Non-pigmented ciliary epithelial cell (primary cell): ENCODE measurements around the gene ADCYAP1R1.

Experiments used
- DNase-seq: peaks from one replicate; pipeline ENCODE4 v3.0.0-alpha.2; 2010; ENCODE audit warnings: low read depth

The ADCYAP1R1 gene

DNA sequence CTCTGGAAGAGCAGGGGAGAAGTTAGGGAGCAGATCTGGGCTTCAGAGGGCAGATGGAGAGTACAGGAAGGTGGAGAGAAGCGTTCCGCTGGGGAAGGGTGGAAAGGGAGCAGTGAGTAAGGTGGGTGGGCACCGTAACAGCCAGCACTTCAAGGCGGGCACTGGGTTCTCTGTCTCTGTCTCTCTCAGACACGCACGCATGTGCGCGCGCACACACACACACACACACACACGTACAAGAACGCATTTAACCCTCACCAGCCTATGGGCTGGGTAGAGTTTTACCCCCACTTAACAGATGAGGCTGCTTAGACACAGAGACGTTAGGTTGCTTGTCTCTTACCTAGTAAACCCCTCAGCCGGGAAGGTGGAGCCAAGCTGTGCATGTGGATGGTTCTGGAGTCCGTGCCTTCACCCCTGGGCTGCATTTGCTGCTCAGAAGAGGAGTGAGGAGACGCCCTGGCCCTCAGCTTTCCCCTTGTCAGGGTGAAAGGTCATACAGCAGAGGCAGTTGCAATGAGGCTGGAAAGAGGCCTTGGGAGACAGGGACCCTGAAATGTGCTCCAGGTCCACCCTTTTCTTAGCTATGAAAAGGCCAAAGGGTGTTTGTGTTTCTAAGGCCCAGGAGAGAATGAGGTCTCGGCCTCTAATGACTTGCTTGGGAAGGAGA is 16.0 kb downstream of the ADCYAP1R1 start:
- DNase-seq: no peak

DNA sequence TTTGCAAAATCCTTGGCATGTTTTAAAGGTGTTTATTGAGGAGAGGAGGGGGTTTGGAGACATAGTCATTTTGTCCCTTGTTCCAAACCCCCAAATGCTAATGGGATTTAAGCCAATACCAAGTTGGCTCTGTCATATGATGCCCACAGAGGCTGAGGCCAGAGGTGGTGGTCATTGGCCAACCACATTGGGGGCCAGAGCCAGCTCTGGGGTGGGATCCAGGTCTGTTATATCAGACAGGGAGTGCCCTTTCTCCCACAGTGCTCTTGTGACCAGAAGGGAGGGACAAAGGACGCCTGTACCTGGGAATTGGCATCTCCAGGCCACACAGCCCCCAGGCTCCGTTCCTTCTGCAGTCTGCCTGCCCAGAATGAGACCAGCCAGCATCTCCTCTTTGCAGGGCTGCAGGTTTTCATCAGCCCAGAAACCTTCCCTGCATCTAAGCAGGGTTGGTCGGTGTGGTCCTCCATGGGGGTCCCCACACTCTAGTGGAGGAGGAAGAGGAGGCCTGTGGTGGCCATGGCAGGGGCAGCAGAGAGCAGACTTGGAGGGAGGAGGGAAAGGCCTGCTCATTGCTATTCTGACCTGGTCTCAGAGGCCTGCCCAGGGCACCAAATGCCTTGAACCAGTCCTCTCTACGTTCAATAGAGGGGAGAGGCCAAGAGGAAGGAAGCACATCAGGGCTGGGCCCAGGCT is 17.9 kb downstream of the ADCYAP1R1 start:
- no peak for DNase-seq

DNA sequence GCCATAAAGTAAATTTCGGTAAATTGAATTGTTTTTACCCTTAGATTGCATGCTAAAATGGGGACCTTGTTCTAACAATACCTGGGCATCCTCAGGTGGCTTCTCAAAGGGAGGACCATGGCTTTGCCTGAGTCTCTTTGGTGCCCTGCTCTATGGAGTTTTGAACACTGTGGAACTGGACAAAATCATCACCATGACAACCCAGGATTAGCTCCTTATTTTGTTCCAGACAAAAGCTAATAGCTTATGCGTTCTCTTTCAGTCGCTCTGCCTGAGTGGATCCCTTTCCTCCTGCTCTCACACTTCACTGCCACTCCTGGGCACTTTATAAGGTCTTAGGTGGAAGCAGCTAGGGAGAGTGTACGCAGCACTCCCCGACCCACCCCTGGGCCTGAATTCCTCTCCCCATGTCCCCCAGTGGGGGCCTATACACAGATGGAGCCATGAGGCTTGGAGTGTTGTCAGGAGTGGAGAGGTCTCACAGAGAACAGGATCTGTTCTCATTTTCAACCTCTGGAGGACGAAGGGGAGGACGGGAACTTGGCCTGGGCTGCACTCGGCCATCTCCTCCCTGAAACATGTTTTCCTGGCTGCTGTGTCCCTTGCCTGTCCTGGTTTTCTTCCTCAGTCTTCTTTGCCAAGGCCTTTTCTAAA is 19.0 kb downstream of the ADCYAP1R1 start:
- DNase-seq: no peak

DNA sequence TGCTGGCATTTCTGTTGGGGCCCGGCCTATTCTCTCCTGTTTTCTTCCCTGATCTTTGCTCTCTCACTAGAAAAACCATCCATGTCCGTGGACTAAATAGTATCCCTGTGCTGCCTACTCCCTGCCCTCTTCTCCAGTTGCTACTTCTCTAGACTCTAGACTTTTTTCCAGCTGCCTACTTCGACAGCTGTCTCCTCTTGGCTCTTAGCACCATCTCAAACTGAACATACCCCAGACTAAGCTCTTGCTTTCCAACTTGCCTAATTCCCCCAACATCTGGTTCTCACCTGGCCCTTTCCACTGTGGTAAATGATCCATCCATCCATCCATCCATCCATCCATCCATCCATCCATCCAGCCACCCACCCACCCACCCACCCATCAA is 19.5 kb downstream of the ADCYAP1R1 start:
- DNase-seq: no peak

DNA sequence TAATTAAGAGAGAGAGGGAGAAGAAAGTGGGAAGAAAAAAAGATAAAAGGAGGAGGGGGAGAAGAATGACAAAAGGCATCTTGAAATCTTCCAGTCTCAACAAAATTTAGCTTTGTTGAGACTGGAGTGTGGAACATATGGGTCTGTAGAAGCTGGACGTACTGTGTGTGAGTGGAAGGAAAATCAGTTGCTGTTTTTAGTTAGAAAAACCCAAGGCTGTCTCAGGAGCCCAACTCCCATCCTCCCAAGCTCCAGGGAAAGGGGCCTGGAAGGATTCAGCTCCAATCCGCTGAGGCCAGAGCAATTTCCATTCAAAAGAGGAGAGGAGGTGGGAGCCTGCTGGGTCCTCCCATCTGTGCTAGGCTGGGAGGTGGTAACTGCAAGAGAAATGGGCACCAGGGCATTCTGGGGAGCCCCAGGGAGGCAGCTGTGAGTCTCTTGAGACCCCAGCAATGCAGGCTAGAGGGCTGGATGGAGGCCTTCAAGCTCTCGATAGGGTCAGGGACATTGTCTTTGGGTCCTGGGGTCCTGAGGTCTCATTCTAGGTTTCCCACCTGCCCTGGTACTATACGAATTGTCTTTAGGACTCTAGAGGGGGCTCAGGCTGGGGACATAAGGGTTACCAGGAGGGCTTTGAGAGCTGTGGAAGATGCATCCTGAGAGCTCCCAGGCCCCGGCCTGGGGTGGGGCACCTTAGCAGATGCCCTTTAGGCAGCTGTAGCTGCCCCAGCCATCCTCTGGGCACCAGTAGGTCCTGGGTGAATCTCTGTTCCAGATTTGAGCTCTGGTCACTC is 21.4 kb downstream of the ADCYAP1R1 start:
- no peak for DNase-seq

DNA sequence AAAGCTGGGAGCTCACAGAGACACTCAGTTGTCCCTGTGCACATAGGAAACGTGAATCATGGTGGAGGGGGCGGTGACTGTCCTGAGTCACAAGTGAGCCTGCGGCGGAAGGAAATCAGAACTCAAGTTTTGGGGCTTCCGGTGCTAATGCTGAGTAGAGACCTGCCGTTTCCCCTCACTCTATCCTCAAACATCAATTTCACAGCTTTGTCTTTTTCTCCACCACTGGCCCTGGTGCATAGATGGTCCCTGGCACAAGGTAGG is 21.9 kb downstream of the ADCYAP1R1 start:
- no peak for DNase-seq

DNA sequence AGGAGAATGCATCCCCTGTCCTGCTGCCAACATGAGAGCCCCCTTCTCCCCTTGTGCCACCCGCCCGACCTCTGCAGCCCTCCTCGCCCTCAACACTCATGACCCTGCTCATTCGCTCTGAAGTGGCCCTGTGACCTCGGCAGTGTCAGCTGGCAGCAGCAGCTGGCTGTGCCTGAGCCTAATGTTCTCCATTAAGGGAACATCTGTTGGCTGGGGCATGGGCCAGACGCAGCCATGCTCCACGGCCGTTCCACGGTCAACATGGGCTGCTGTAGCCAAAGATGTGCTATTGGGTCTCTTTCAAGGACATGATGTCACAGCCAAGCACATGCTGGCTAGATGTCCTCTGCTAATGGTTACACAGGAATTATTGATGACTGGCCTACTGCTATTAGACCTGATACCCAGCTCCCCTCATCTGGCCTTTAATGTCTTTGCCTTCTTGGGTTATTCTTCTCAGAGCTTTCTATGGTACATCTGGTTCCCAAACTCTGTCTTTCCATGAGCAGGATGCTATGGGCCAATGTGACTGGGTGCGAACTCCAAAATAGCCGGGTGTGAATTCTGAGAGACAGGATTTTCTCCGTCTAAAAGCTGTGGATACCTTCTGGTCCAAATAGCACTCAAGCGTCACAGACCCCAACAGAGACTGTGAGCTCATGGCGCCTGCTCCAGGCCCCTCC is 22.4 kb downstream of the ADCYAP1R1 start:
- DNase-seq: no peak

DNA sequence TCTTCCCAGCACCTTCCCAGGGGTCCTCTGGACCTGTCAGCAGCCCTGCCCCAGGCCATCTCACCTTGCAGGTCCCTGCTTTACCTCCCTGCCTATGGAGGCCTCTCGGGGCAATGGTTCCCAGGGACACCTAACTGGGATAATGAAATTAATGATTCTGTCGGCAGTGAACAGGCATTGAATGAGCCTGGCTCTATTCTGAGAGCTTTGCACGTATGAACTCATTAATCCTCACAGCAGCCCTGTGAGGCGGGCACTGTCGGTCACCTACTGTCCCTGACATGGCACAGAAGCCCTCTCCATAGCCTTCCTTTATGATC is 22.9 kb downstream of the ADCYAP1R1 start:
- no peak for DNase-seq

DNA sequence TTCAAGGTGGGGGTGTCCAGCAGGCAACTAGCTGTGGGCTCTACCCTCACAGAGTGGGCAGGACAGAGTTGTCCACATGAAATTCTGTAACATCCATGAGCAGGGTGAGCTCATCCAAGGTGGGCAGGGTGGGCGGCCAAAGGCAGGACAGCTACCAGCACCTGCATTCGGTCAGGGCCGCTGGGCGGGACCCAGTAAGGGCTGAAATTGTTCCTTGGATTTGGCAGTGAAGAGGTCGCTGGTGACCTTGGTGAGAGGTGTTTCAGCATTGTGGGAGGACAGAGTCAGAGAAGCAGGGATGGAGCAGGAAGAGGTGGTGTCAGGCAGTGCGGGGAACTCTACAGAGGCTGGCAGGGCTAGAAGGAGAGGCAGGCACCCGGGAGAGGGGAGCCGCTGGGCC is 23.9 kb downstream of the ADCYAP1R1 start:
- no peak for DNase-seq

DNA sequence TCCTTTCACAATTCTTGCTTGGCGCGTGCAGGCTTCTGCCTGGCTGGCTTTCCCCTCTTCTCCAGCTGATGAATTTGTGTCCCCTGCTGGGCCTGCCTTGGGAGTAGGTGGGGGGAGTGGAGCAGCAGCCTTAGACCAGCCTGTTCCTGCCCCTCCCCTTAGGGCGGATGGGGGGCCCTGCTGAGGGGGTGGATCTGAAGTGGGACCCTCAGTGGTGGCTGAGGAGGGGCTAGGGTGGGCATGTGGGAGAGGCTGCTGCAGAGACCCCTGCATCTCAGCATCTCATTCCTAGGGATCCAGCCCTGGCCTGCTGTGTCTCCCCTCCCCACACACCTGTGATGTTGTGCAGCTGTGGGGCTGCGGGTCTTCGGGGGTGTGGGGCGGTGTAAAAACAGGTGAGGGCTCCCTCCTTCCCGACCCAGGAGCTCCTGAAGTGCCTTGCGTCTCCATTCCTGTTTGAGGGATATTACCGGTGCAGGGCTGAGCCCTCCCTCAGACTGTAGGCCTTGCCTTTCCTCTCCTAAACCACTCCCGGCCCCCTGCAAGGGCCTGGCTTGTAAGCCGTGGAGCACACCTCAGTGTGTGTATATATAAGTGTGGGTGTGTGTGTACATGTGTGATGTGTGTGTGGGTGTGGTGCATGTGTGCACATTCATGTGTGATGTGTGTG is 24.7 kb downstream of the ADCYAP1R1 start:
- no peak for DNase-seq

DNA sequence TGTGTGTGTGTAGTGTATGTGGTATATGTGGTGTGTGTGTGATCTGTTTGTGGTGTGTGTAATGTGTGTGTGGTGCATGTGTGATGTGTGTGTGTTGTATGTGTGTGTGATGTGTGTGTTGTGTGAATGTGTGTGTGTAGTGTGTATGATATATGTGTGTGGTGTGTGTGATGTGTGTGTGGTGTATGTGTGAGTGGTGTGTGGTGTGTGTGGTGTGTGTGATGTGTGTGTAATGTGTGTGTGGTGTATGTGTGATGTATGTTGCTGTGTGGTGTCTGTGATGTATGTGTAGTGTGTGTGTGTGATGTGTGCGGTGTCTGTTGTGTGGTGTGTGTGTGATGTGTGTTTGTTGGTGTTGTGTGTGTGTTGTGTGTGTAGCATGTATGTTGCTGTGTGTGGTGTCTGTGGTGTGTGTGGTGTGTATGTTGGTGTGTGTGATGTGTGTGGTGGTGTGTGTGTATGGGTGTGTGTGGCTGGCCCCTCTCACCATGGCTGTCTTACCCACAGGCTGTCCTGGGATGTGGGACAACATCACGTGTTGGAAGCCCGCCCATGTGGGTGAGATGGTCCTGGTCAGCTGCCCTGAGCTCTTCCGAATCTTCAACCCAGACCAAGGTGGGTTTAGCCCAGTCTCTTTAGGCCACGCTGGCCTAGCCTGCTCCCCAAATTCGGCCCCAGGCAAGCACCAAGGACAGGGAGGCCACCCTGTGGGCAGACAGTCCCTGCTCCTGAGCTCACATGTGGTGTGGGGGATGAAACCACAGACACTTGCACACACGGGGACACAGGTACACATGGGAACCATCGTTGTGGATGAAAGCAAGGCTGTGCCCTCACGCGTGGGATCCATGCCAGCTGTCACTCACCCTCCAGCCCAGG is 25.6 kb downstream of the ADCYAP1R1 start:
- DNase-seq: no peak

DNA sequence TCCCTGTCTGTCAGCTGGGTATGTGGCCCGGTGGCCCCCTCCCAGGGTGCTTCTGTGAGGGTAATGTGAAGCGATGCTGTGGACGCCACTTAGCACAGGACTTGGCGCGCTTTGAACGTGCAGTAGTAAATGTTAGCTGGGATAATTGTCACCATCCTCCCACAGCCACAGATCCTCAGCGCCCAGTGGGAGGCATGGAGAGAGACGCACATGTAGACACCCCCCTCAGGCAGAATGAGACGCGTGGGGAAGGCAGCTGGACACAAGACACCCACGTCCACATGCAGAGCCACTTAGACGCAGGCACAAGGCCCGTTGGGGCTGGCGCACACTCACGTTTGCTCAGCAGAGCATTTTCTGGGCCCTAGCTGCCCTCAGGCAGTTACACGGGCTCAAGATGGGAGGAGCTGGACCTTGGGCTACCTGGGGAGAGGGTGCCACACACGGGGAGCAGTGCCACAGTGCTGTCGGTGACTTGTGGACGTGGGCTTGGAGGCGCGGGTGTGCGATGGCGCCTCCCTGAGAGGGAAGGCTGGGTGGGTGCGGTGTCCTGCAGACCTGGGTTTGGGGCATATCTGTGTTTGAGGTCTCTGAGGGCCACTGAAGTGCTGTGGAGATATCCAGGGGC is 26.4 kb downstream of the ADCYAP1R1 start:
- DNase-seq: no peak

DNA sequence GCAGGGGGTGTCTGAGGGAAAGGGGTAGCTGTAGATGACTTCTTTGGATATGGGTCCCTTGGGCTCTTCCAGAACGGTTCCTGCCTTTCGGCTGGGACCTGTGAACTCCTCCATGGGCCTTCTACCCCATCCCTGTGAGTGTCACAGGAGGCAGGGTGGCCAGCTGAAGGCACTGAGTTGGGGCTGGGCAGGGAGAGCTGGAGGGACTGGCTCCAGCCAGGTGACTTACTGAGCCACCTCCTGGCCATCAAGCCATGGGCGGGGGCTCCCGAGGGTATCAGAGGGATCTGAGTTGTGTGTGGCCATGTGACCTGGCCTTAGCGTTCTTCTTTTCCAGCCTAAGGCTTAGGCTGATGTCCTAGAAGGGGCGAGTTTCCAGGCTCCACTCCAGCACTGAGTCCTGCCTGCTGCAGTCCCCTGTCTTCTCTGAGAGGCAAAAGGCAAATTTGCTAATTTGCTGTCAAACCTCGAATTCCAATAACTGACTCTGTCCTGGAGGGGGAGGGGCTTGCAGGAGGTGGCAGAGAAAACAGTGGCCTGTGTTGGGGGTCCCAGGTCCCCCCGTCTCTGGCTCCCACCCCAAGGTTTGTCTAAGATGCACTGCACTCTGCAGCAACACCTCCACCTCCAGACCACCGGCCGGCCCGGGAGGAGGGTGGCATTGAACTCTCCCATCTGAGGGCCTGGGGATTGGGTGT is 27.2 kb downstream of the ADCYAP1R1 start:
- DNase-seq: no peak

DNA sequence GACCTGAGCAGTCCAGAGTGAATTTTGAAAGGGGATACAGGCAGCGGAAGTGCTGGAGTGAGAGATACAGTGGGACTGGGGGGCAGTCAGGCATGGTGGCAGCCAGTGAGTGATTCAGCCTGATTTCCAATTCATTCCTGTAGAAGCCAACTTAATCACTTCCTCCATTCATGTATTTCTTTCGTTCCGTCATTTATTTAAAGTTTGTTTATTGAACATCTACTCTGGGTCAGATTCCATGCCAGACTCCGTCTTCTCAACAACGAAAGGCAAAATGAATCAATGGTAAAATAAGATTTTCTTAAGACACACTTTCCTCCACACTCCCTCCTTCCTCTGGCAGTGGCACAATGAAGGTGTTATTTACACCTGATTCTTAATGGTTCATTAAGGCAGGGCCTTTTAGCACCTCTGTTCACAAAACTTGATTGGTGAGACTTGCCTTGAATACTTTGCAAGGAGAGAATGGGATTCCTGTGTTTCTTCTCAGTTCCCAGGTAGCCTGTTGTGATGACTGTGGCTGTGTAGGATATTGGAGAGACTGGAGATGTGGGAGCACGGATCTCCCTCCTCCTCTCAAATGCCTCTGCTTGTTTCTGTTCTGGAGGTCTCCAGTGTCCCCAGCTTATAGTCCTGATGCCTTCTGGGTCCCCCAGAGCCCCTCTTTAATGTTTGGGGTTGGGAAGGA is 27.9 kb downstream of the ADCYAP1R1 start:
- no peak for DNase-seq

DNA sequence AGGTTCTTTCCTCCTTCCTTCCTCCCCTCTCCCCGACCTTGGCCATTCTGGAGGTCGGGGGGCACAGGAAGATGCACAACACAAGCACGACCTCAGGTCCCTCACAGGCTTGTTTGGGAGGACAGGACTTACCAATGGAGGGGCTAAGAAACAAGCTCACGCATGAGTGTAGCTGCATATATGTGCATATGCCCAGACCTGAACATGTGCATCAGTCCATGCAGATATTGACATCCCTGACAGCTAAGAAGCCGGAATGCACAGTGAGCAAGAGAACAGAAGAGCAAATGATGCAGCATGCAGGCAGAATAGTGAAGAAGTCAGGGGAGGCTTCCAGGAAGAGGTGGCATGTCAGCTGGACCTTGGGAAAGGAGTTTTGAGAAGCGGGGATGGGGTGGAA is 28.7 kb downstream of the ADCYAP1R1 start:
- no peak for DNase-seq

DNA sequence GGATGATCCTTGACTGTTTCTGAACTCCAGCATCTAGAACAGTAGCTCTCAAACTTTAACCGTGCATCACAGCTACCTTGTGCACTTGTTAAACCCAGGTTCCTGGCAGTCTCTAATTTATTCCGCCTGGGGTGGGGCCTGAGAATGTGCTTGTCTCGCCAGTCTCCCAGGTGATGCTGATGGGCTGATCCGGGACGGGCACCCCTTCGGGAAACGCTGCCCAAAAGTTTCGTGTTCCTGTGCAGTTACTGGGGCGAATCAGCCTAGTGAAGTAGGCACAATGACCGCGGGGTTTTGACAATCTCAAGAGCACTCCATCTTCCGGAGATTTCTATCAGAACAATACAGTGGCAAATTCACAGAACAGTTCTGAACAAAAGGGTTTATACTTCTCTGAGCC is 29.9 kb downstream of the ADCYAP1R1 start:
- DNase-seq: no peak

DNA sequence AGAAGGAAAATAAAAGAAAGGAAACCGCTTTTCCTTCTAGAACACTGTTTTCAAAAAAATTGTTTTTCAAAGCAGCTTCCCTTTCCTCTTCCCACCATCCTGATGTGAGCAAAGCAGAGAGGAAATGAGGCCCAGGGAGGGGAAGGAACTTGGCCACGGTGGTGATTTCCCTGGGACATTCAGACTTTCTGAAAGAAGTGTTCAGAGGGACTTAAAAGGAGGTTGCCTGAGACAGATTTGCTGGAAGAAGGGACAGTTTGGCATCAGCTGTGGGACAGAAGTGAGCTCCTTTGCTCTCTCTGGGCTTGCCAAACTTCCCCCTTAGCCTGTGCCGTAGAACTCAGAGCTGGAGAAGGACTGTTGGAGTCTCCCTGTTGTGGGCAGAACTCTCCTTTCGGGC is 30.3 kb downstream of the ADCYAP1R1 start:
- no peak for DNase-seq

DNA sequence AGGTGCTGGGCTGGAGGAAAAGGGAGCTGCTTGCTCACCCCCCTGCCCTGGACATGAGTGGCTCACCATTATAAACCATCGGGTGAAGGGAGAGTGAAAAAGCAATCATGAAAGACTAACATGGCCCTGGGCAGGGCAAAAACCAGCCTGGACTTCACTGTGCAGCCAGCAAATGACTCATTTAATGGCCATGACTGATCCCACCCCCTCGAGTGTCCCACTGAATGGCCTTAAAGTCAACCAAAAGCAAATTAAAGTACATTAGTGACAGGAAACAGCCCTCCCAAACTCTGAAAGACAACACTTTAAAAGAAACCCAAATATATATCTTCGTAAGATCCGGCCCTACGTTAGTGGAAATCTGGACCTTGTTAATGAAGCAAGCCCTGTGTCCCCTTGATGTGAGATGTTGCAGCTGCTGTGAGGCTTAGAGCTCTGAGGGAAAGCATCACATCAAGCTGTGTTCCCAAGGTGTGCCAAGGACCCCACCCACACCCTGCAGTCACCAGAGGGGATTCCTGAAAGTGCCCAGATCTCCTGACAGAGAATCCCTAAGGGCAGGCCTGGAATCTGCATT is 31.2 kb downstream of the ADCYAP1R1 start:
- DNase-seq: no peak

DNA sequence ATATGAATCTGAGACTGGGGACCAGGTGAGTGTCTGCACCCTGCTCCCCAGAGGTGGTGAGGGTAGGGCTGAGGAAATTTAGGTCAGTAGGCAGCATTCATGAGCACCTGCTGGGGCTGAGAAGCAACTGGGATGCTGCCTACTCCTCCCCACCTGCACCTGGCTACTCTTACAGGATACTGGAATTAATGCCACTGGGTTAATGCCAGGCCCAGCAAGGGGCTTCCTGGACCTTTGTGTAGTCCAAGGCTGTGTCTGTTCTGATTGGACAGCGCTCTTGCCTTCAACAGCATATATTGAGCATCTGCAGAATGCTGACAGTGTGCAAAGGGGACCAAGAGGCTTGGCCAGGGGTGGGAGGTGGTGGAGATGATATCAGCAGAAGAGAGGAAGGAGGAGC is 32.1 kb downstream of the ADCYAP1R1 start:
- no peak for DNase-seq
